ENCODE data around the gene MAP4K2. TPM values are rescaled to one million over a fixed set of nuclear protein-coding genes. Genes with fewer than 3 reads are reported as not detected.

The MAP4K2 gene
- total and polyA plus RNA-seq, 2 of the 4 experiments (the other 2 are of a cell fraction): 11.7 to 16.6 TPM

DNA sequence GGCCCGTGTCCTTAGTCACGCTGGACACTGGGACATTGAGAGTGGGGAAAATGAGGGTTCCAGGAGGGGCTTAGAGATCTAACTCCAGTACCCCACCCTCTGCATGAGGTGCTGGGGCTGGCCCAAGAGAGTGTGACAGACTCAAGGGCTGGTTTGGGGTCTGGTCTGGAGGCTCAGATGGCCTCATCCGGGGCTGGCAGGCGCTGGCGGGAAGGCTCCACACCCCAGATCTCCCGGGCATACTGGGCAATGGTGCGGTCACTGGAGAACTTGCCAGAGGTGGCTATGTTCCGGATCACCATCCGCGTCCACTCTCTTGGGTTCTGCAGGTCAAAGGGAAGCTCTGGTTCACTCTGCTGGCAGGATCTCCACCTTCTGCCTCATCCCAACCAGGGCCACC, 56.5 kb downstream of the MAP4K2 start:
- H3K18ac ChIP-seq (ENCODE audit: low read depth, low read length): no peak overlapping the region
- peaks cover 7% of the 10 kb centered on the region for H3K9me1 ChIP-seq (ENCODE audit: insufficient read depth, low read length)
- H3K9ac ChIP-seq (ENCODE audit: low read depth, low read length): no peak overlapping the region
- H2BK5ac ChIP-seq (ENCODE audit: low read depth, low read length, poor library complexity, severe bottlenecking): no peak overlapping the region
- H4K5ac ChIP-seq (ENCODE audit: low read depth, low read length): no peak overlapping the region
- H3K27ac ChIP-seq (ENCODE audit: insufficient read depth, low read length): no peak overlapping the region
- H3K4me3 ChIP-seq (ENCODE audit: insufficient read depth, low read depth, low read length): no peak overlapping the region
- DNase-seq (no peak), ATAC-seq (ENCODE audit: low read depth) (no peak)
- in situ Hi-C loops (cut with MboI; ENCODE audit: low sequenced_read_pairs) (no loop called here), intact Hi-C loops (cut with micrococcal nuclease) (no loop called here), dilution Hi-C loops (cut with HindIII; ENCODE audit: low sequenced_read_pairs, unreplicated experiment) (no loop called here)
- H3K56ac ChIP-seq (ENCODE audit: extremely low read depth, insufficient read depth, low read length): no peak overlapping the region
- peaks cover 40% of the 10 kb centered on the region for H3K27me3 ChIP-seq (ENCODE audit: control insufficient read depth, insufficient read depth, low read length)
- H3K14ac ChIP-seq (replicated peaks; ENCODE audit: low read depth, low read length): no peak overlapping the region
- peaks cover 14% of the 10 kb centered on the region for H3K4me1 ChIP-seq (ENCODE audit: control insufficient read depth, insufficient read depth, low read length)
- no peak overlapping the region for H3K23ac ChIP-seq (ENCODE audit: low read depth, low read length)
- H4K20me1 ChIP-seq (ENCODE audit: insufficient read depth, low read length): peaks cover 3% of the 10 kb centered on the region; the same call in 1 of the 2 replicates
- no peak overlapping the region for H4K8ac ChIP-seq (ENCODE audit: low read depth in 2 of 2, low read length in 2 of 2)
- H2AK5ac ChIP-seq (ENCODE audit: low read depth, low read length): no peak overlapping the region
- 88% methylated on average over 6 of the region's 10 CpGs; no CpG with 5 or more reads in 1 of the 2 experiments for WGBS, 2 experiments (ENCODE audit: extremely low coverage in 2 of 2, insufficient read length in 1 of 2)
- no peak overlapping the region for H3K4me2 ChIP-seq (ENCODE audit: low read depth, low read length)
- no peak for TF ChIP-seq SMC3 (IDR thresholded peaks at IDR 0.05; ENCODE audit: low read depth, low read length)
- no peak for TF ChIP-seq RFX5 (IDR thresholded peaks at IDR 0.05; ENCODE audit: low read depth, low read length)
- no peak for TF ChIP-seq RAD21 (IDR thresholded peaks at IDR 0.05; ENCODE audit: low read length)
- no peak for TF ChIP-seq MAZ (IDR thresholded peaks at IDR 0.05; ENCODE audit: borderline replicate concordance, low read depth, low read length)
- TF ChIP-seq NFE2L2 (IDR thresholded peaks at IDR 0.05; ENCODE audit: low read depth, low read length): no peak
- no peak for TF ChIP-seq CHD1 (IDR thresholded peaks at IDR 0.05; ENCODE audit: low read depth, low read length)
- TF ChIP-seq, protein P1, sequence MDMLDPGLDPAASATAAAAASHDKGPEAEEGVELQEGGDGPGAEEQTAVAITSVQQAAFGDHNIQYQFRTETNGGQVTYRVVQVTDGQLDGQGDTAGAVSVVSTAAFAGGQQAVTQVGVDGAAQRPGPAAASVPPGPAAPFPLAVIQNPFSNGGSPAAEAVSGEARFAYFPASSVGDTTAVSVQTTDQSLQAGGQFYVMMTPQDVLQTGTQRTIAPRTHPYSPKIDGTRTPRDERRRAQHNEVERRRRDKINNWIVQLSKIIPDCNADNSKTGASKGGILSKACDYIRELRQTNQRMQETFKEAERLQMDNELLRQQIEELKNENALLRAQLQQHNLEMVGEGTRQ (IDR thresholded peaks at IDR 0.05; ENCODE audit: low read depth, low read length): no peak
- no peak for TF ChIP-seq FOS (IDR thresholded peaks at IDR 0.05; ENCODE audit: low read depth, low read length)
- no peak for TF ChIP-seq RCOR1 (IDR thresholded peaks at IDR 0.05; ENCODE audit: insufficient replicate concordance, low read length)
- no peak for TF ChIP-seq BHLHE40 (IDR thresholded peaks at IDR 0.05; ENCODE audit: low read depth, low read length)
- TF ChIP-seq, protein P2, sequence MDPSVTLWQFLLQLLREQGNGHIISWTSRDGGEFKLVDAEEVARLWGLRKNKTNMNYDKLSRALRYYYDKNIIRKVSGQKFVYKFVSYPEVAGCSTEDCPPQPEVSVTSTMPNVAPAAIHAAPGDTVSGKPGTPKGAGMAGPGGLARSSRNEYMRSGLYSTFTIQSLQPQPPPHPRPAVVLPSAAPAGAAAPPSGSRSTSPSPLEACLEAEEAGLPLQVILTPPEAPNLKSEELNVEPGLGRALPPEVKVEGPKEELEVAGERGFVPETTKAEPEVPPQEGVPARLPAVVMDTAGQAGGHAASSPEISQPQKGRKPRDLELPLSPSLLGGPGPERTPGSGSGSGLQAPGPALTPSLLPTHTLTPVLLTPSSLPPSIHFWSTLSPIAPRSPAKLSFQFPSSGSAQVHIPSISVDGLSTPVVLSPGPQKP (IDR thresholded peaks at IDR 0.05; ENCODE audit: borderline replicate concordance, low read depth, low read length): no peak
- H2AK9ac ChIP-seq (replicated peaks; ENCODE audit: low read depth, low read length, poor library complexity): no peak overlapping the region
- BruUV-seq (replicated peaks): no TSS peak
- no peaks in the 10 kb centered on the region for H3K36me3 ChIP-seq (ENCODE audit: control insufficient read depth, insufficient read depth, low read length)
- no peaks in the 10 kb centered on the region for H3K79me1 ChIP-seq (ENCODE audit: low read depth in 1 of 2, low read length in 2 of 2)
- H3K4ac ChIP-seq (ENCODE audit: low read depth, low read length): no peak overlapping the region
- no peak overlapping the region for H2BK20ac ChIP-seq (ENCODE audit: low read depth, low read length)
- ChIA-PET POLR2A (ENCODE audit: unreplicated experiment) (no interaction called here), CTCF (no interaction called here)
- no peaks in the 10 kb centered on the region for H3K9me3 ChIP-seq (ENCODE audit: control insufficient read depth, insufficient read depth, low read length)
- H2BK120ac ChIP-seq (ENCODE audit: low read depth, low read length): no peak overlapping the region
- no peak overlapping the region for H2BK15ac ChIP-seq (ENCODE audit: low read depth, low read length)
- H4K91ac ChIP-seq (ENCODE audit: insufficient read depth, low read depth, low read length): no peak overlapping the region
- no peak overlapping the region for H2AFZ ChIP-seq (replicated peaks; ENCODE audit: low read length, poor library complexity)

Data from IMR-90 (cell line).